ENCODE data around the gene CERS1.

The CERS1 gene

DNA sequence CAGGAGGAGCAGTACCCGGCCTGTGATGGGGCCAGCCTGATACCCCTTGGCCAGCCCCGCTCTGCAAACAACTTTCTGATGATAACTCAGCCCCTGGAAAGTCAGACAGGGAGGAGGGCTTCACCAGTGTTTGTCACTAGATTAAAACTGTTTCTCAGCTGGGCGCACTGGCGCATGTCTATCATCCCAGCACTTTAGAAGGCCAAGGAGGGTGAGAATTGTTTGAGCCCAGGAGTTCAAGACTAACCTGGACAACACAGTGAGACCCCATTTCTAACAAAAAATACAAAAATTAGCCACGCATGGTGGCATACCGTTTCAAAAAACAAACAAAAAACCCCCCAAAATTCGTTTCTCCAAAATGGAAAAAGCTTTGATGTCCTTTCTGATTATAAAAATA, 5.5 kb upstream of the CERS1 start:
- H3K4me3 ChIP-seq (replicated peaks; ENCODE audit: low read depth, low read length): no peak overlapping the region
- DNase-seq (ENCODE audit: extremely low read depth, insufficient read length): no peak
- no peaks in the 10 kb centered on the region for H3K27me3 ChIP-seq (replicated peaks; ENCODE audit: control insufficient read depth, insufficient read depth, low read length)
- H3K36me3 ChIP-seq (ENCODE audit: control insufficient read depth, insufficient read depth, low read length): peaks cover 53% of the 10 kb centered on the region
- no peak for TF ChIP-seq CTCF (IDR thresholded peaks at IDR 0.05; ENCODE audit: insufficient read depth, low read length, poor library complexity, severe bottlenecking)

GRCh38 chr19:18900700-18901481, 4.9 kb upstream of the CERS1 start:
- TF ChIP-seq CTCF (IDR thresholded peaks at IDR 0.05; ENCODE audit: insufficient read depth, low read length, poor library complexity, severe bottlenecking): no peak
- H3K27me3 ChIP-seq (replicated peaks; ENCODE audit: control insufficient read depth, insufficient read depth, low read length): no peaks in the 10 kb centered on the region
- H3K36me3 ChIP-seq (ENCODE audit: control insufficient read depth, insufficient read depth, low read length): peaks cover 47% of the 10 kb centered on the region
- no peak overlapping the region for H3K4me3 ChIP-seq (replicated peaks; ENCODE audit: low read depth, low read length)
- no peak for DNase-seq (ENCODE audit: extremely low read depth, insufficient read length)

- DNase-seq (ENCODE audit: extremely low read depth, insufficient read length): no peak
- TF ChIP-seq CTCF (IDR thresholded peaks at IDR 0.05; ENCODE audit: insufficient read depth, low read length, poor library complexity, severe bottlenecking): no peak
- no peaks in the 10 kb centered on the region for H3K27me3 ChIP-seq (replicated peaks; ENCODE audit: control insufficient read depth, insufficient read depth, low read length)
- no peak overlapping the region for H3K4me3 ChIP-seq (replicated peaks; ENCODE audit: low read depth, low read length)
- H3K36me3 ChIP-seq (ENCODE audit: control insufficient read depth, insufficient read depth, low read length): peaks cover 38% of the 10 kb centered on the region
These were observed 3.9 kb upstream of the CERS1 start for GRCh38 chr19:18899624-18900560.

- no peak for TF ChIP-seq CTCF (IDR thresholded peaks at IDR 0.05; ENCODE audit: insufficient read depth, low read length, poor library complexity, severe bottlenecking)
- Histone ChIP-seq H3K4me3 (replicated peaks; ENCODE audit: low read depth, low read length) (no peak overlapping the region), H3K36me3 (ENCODE audit: control insufficient read depth, insufficient read depth, low read length) (peaks cover 30% of the 10 kb centered on the region), H3K27me3 (replicated peaks; ENCODE audit: control insufficient read depth, insufficient read depth, low read length) (no peaks in the 10 kb centered on the region; the same call in 1 of the 2 replicates)
- DNase-seq (ENCODE audit: extremely low read depth, insufficient read length): no peak
These were observed 2.9 kb upstream of the CERS1 start for GRCh38 chr19:18898607-18899408.

- DNase-seq (ENCODE audit: extremely low read depth, insufficient read length): no peak
- H3K36me3 ChIP-seq (ENCODE audit: control insufficient read depth, insufficient read depth, low read length): peaks cover 23% of the 10 kb centered on the region
These were observed 2.2 kb upstream of the CERS1 start for GRCh38 chr19:18898081-18898606.

More at GRCh38 chr19:18898081-18898606, 2.2 kb upstream of the CERS1 start:
- TF ChIP-seq CTCF (IDR thresholded peaks at IDR 0.05; ENCODE audit: insufficient read depth, low read length, poor library complexity, severe bottlenecking): no peak
- Histone ChIP-seq H3K27me3 (replicated peaks; ENCODE audit: control insufficient read depth, insufficient read depth, low read length) (no peaks in the 10 kb centered on the region; the same call in 1 of the 2 replicates), H3K4me3 (replicated peaks; ENCODE audit: low read depth, low read length) (no peak overlapping the region)

All from GM06990 (cell line).